ENCODE results near the gene SHMT2. TPM values are rescaled to one million over a fixed set of nuclear protein-coding genes. Genes with fewer than 3 reads are reported as not detected.
A peak's percentile ranks its signal among the peaks of the same experiment; 100 is the strongest.
"Not testable (repeated sequence)": the region's sequence is repeated elsewhere in the genome, so short reads cannot be mapped to it uniquely, and the experiment has no call there.

The SHMT2 gene
- total RNA-seq, 1 donor from 2014 or later: 78.7 TPM

DNA sequence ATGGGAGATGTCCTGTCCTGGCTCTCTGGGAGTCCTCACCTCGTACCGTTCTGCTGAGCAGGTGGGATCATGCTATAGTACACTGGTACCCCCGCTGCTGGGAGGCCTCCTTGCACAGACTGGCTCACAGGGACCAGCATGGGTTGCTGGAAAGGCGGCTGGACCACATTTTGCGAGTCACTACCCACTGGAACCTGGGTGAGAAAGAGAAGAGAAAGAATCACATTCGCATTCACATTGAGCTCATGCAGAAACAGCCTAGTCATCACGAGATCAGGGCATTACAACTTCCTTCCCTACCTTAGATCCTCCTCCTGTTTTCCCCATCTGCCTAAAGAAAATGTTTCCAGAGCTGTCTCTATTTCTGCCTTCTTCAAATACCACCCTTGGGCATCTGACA is 38.8 kb downstream of the SHMT2 start:
- Mint-ChIP-seq H3K4me3 (no peak overlapping the region), H3K4me1 (peaks cover 8% of the 10 kb centered on the region), H3K36me3 (peaks cover 48% of the 10 kb centered on the region), H3K27ac (no peak overlapping the region), H3K27me3 (ENCODE audit: low read depth) (no peaks in the 10 kb centered on the region), H3K9me3 (no peaks in the 10 kb centered on the region)
- TF ChIP-seq CTCF (IDR thresholded peaks at IDR 0.05; ENCODE audit: unreplicated experiment): no peak
- no peak for DNase-seq (ENCODE audit: low spot score in 2 of 2, unreplicated experiment in 2 of 2)

- Mint-ChIP-seq H3K27me3 (ENCODE audit: low read depth) (no peaks in the 10 kb centered on the region), H3K4me3 (no peak overlapping the region), H3K27ac (no peak overlapping the region), H3K4me1 (peaks cover 10% of the 10 kb centered on the region), H3K36me3 (peaks cover 52% of the 10 kb centered on the region), H3K9me3 (no peaks in the 10 kb centered on the region)
- DNase-seq (ENCODE audit: low spot score in 2 of 2, unreplicated experiment in 2 of 2): no peak
- no peak for TF ChIP-seq CTCF (IDR thresholded peaks at IDR 0.05; ENCODE audit: unreplicated experiment)
Measured at GRCh38 chr12:57270966-57271470, 41.5 kb downstream of the SHMT2 start.

- H3K4me1 Mint-ChIP-seq: peaks cover 10% of the 10 kb centered on the region
- H3K4me3 Mint-ChIP-seq: no peak overlapping the region
- no peaks in the 10 kb centered on the region for H3K9me3 Mint-ChIP-seq
- peak overlapping the region; percentile 62 for H3K27ac Mint-ChIP-seq
- no peaks in the 10 kb centered on the region for H3K27me3 Mint-ChIP-seq (ENCODE audit: low read depth)
- DNase-seq (ENCODE audit: low spot score in 2 of 2, unreplicated experiment in 2 of 2): no peak
- peaks cover 53% of the 10 kb centered on the region for H3K36me3 Mint-ChIP-seq
- no peak for TF ChIP-seq CTCF (IDR thresholded peaks at IDR 0.05; ENCODE audit: unreplicated experiment)
Measured at GRCh38 chr12:57272337-57273151, 43.0 kb downstream of the SHMT2 start.

- no peaks in the 10 kb centered on the region for H3K27me3 Mint-ChIP-seq (ENCODE audit: low read depth)
- no peak overlapping the region for H3K27ac Mint-ChIP-seq
- H3K4me1 Mint-ChIP-seq: peaks cover 10% of the 10 kb centered on the region
- H3K36me3 Mint-ChIP-seq: peaks cover 56% of the 10 kb centered on the region
- no peak for DNase-seq (ENCODE audit: low spot score in 2 of 2, unreplicated experiment in 2 of 2)
- no peak overlapping the region for H3K4me3 Mint-ChIP-seq
- no peaks in the 10 kb centered on the region for H3K9me3 Mint-ChIP-seq
- no peak for TF ChIP-seq CTCF (IDR thresholded peaks at IDR 0.05; ENCODE audit: unreplicated experiment)
Measured at GRCh38 chr12:57273516-57273915, 44.0 kb downstream of the SHMT2 start.

GRCh38 chr12:57276233-57276632 is 46.7 kb downstream of the SHMT2 start:
- H3K27ac Mint-ChIP-seq; H3K9me3 Mint-ChIP-seq; DNase-seq (ENCODE audit: low spot score in 2 of 2, unreplicated experiment in 2 of 2); H3K27me3 Mint-ChIP-seq (ENCODE audit: low read depth); H3K4me3 Mint-ChIP-seq: not testable (repeated sequence)
- Mint-ChIP-seq H3K36me3 (peaks cover 58% of the 10 kb centered on the region), H3K4me1 (peaks cover 18% of the 10 kb centered on the region)

- Mint-ChIP-seq H3K9me3 (no peaks in the 10 kb centered on the region), H3K4me1 (peaks cover 18% of the 10 kb centered on the region), H3K27ac (no peak overlapping the region), H3K4me3 (no peak overlapping the region), H3K27me3 (ENCODE audit: low read depth) (no peaks in the 10 kb centered on the region), H3K36me3 (peaks cover 57% of the 10 kb centered on the region)
- no peak for DNase-seq (ENCODE audit: low spot score in 2 of 2, unreplicated experiment in 2 of 2)
- no peak for TF ChIP-seq CTCF (IDR thresholded peaks at IDR 0.05; ENCODE audit: unreplicated experiment)
Measured at GRCh38 chr12:57276935-57277563, 47.5 kb downstream of the SHMT2 start.
